HAP-1 (cell line): ENCODE results near the gene TPD52L2.
A peak's percentile ranks its signal among the peaks of the same experiment; 100 is the strongest.

ENCODE experiments used
- DNase-seq, 2 experiments: peaks; one replicate each; pipeline ENCODE4 v3.0.0-alpha.2; 2016 to 2020; ENCODE audit warnings: low spot score in 2 of 2
- H3K27me3 ChIP-seq: fragments of 250-450 bp; sonication (Bioruptor Pico); 2 replicates; pipeline ENCODE4 v1.5.1; 2020; ENCODE audit warnings: low read depth, mild to moderate bottlenecking, moderate library complexity
- H3K36me3 ChIP-seq: fragments of 250-450 bp; sonication (Bioruptor Pico); replicated peaks from 2 replicates; pipeline ENCODE4 v1.5.1; 2020; ENCODE audit warnings: mild to moderate bottlenecking
- H3K4me1 ChIP-seq: fragments of 250-450 bp; sonication (Bioruptor Pico); 2 replicates; pipeline ENCODE4 v1.5.1; 2020; ENCODE audit warnings: mild to moderate bottlenecking
- H3K4me3 ChIP-seq: fragments of 250-450 bp; sonication (Bioruptor Pico); 2 replicates; pipeline ENCODE4 v1.5.1; 2020; ENCODE audit warnings: mild to moderate bottlenecking, moderate library complexity
- H3K9me3 ChIP-seq: fragments of 250-450 bp; sonication (Bioruptor Pico); 2 replicates; pipeline ENCODE4 v1.5.1; 2020; ENCODE audit warnings: mild to moderate bottlenecking, moderate library complexity
- in situ Hi-C: fragments of 300-500 bp; cut with MboI; formaldehyde crosslinking; loops from 3 replicates; pipeline ENCODE4 v1.14.3; 2020; ENCODE audit warnings: low sequenced_read_pairs, inconsistent platforms, mixed read lengths

TPD52L2 gene

GRCh38 chr20:63830841-63831588 lies 34.1 kb upstream of the TPD52L2 start, which contains the start of gene ZBTB46:
ZBTB46 (minus strand) TSS chr20:63831264; CDS start chr20:63790757, 40,507 bp downstream.
- no peaks in the 10 kb centered on the region for H3K4me1 ChIP-seq
- no peaks in the 10 kb centered on the region for H3K9me3 ChIP-seq
- in situ Hi-C loops = no loop called here
- peak within 1 kb of the TSS; percentile 32 for H3K4me3 ChIP-seq
- no peaks in the 10 kb centered on the region for H3K27me3 ChIP-seq
- DNase-seq = peak; percentile 16 to 71
- H3K36me3 ChIP-seq = no peaks in the 10 kb centered on the region

- H3K27me3 ChIP-seq = no peaks in the 10 kb centered on the region
- H3K36me3 ChIP-seq = no peaks in the 10 kb centered on the region
- H3K9me3 ChIP-seq = no peaks in the 10 kb centered on the region
- no peaks in the 10 kb centered on the region for H3K4me1 ChIP-seq
- peak overlapping the region; percentile 23 for H3K4me3 ChIP-seq
- in situ Hi-C loops = no loop called here
- no peak for DNase-seq
These were observed 33.5 kb upstream of the TPD52L2 start for GRCh38 chr20:63831646-63831992.

- H3K27me3 ChIP-seq = no peaks in the 10 kb centered on the region
- no peaks in the 10 kb centered on the region for H3K9me3 ChIP-seq
- H3K4me1 ChIP-seq = no peaks in the 10 kb centered on the region
- in situ Hi-C loops = no loop called here
- peak overlapping the region; percentile 23 for H3K4me3 ChIP-seq
- no peaks in the 10 kb centered on the region for H3K36me3 ChIP-seq
- peak in 1 of 2 experiments; percentile 42 for DNase-seq
These were observed 32.9 kb upstream of the TPD52L2 start for GRCh38 chr20:63831993-63832686.

- Histone ChIP-seq H3K9me3 (no peaks in the 10 kb centered on the region), H3K27me3 (no peaks in the 10 kb centered on the region), H3K4me1 (no peaks in the 10 kb centered on the region), H3K4me3 (no peak overlapping the region), H3K36me3 (no peaks in the 10 kb centered on the region)
- no peak for DNase-seq
- in situ Hi-C loops = no loop called here
These were observed 31.1 kb upstream of the TPD52L2 start for GRCh38 chr20:63833776-63834490.

GRCh38 chr20:63834491-63834880 lies 30.6 kb upstream of the TPD52L2 start:
- Histone ChIP-seq H3K36me3 (no peaks in the 10 kb centered on the region), H3K9me3 (no peaks in the 10 kb centered on the region), H3K4me3 (no peak overlapping the region), H3K4me1 (no peaks in the 10 kb centered on the region), H3K27me3 (no peaks in the 10 kb centered on the region)
- in situ Hi-C loops = no loop called here
- DNase-seq = no peak

GRCh38 chr20:63835021-63835858 lies 29.8 kb upstream of the TPD52L2 start:
- in situ Hi-C loops = no loop called here
- peak; percentile 28 to 85 for DNase-seq
- H3K4me3 ChIP-seq = no peak overlapping the region

GRCh38 chr20:63836458-63837344 lies 28.4 kb upstream of the TPD52L2 start:
- Histone ChIP-seq H3K4me3 (no peak overlapping the region), H3K4me1 (no peaks in the 10 kb centered on the region), H3K27me3 (no peaks in the 10 kb centered on the region), H3K36me3 (no peaks in the 10 kb centered on the region), H3K9me3 (no peaks in the 10 kb centered on the region)
- no peak for DNase-seq
- in situ Hi-C loops = no loop called here

More at GRCh38 chr20:63835021-63835858, 29.8 kb upstream of the TPD52L2 start:
- Histone ChIP-seq H3K9me3 (no peaks in the 10 kb centered on the region), H3K27me3 (no peaks in the 10 kb centered on the region), H3K4me1 (no peaks in the 10 kb centered on the region), H3K36me3 (no peaks in the 10 kb centered on the region)

GRCh38 chr20:63837479-63837878 lies 27.6 kb upstream of the TPD52L2 start:
- in situ Hi-C loops = no loop called here
- Histone ChIP-seq H3K4me3 (no peak overlapping the region), H3K27me3 (no peaks in the 10 kb centered on the region), H3K4me1 (no peaks in the 10 kb centered on the region), H3K9me3 (no peaks in the 10 kb centered on the region), H3K36me3 (no peaks in the 10 kb centered on the region)
- no peak for DNase-seq

- H3K36me3 ChIP-seq = no peaks in the 10 kb centered on the region
- H3K9me3 ChIP-seq = no peaks in the 10 kb centered on the region
- no peak for DNase-seq
- H3K4me1 ChIP-seq = no peaks in the 10 kb centered on the region
- no peaks in the 10 kb centered on the region for H3K27me3 ChIP-seq
- no peak overlapping the region for H3K4me3 ChIP-seq
- in situ Hi-C loops = no loop called here
These were observed 25.4 kb upstream of the TPD52L2 start for GRCh38 chr20:63839620-63840019.

- H3K27me3 ChIP-seq = no peaks in the 10 kb centered on the region
These were observed 24.7 kb upstream of the TPD52L2 start for GRCh38 chr20:63840405-63840828.

GRCh38 chr20:63842258-63842657 lies 22.8 kb upstream of the TPD52L2 start:
- Histone ChIP-seq H3K27me3 (no peaks in the 10 kb centered on the region), H3K4me3 (no peak overlapping the region), H3K36me3 (no peaks in the 10 kb centered on the region), H3K9me3 (no peaks in the 10 kb centered on the region), H3K4me1 (peaks cover 7% of the 10 kb centered on the region)
- no peak for DNase-seq
- in situ Hi-C loops = no loop called here

More at GRCh38 chr20:63840405-63840828, 24.7 kb upstream of the TPD52L2 start:
- Histone ChIP-seq H3K4me3 (no peak overlapping the region), H3K4me1 (no peaks in the 10 kb centered on the region), H3K9me3 (no peaks in the 10 kb centered on the region), H3K36me3 (no peaks in the 10 kb centered on the region)
- in situ Hi-C loops = no loop called here
- DNase-seq = no peak

GRCh38 chr20:63843222-63843621 lies 21.8 kb upstream of the TPD52L2 start:
- in situ Hi-C loops = no loop called here
- Histone ChIP-seq H3K27me3 (no peaks in the 10 kb centered on the region), H3K36me3 (no peaks in the 10 kb centered on the region), H3K4me3 (no peak overlapping the region), H3K4me1 (peaks cover 7% of the 10 kb centered on the region), H3K9me3 (no peaks in the 10 kb centered on the region)
- DNase-seq = no peak
